Lung (tissue), 12 donors: ENCODE measurements around the gene CPXM2. TPM values are rescaled to one million over a fixed set of nuclear protein-coding genes. Genes with fewer than 3 reads are reported as not detected.

ENCODE experiments used
- ATAC-seq: fragments of 200-7000 bp; cut with Tn5 transposase; one replicate; pipeline ENCODE4 v1.9.1; 2020; ENCODE audit warnings: moderate number of reproducible peaks; ENCODE audit not compliant: insufficient read depth, low FRiP score
- DNase-seq, 3 donors: peaks; one replicate each; pipeline ENCODE4 v3.0.0-alpha.2; 2013 to 2017
- H3K27ac ChIP-seq, 2 donors: one replicate each; pipeline ENCODE4 v1.5.1; 2013; ENCODE audit warnings: mild to moderate bottlenecking in 2 of 2, moderate library complexity in 2 of 2, control low read depth in 1 of 2, inconsistent platforms in 1 of 2, low read depth in 1 of 2, low read length in 1 of 2
- H3K27me3 ChIP-seq, 3 donors: one replicate each; pipeline ENCODE4 v1.5.1; 2013; ENCODE audit warnings: low read length in 2 of 3; ENCODE audit not compliant: control insufficient read depth in 3 of 3, insufficient read depth in 3 of 3
- H3K36me3 ChIP-seq, 4 donors: one replicate each; pipeline ENCODE4 v1.5.1; 2013; ENCODE audit warnings: low read length in 4 of 4, mild to moderate bottlenecking in 1 of 4, moderate library complexity in 1 of 4; ENCODE audit not compliant: control insufficient read depth in 4 of 4, insufficient read depth in 4 of 4
- H3K4me1 ChIP-seq, 5 donors: one replicate each; pipeline ENCODE4 v1.5.1; 2013; ENCODE audit warnings: low read length in 5 of 5, mild to moderate bottlenecking in 2 of 5, moderate library complexity in 1 of 5; ENCODE audit not compliant: control insufficient read depth in 5 of 5, insufficient read depth in 5 of 5
- H3K4me3 ChIP-seq: one replicate; pipeline ENCODE4 v1.5.1; 2013; ENCODE audit warnings: mild to moderate bottlenecking, control low read depth, moderate library complexity
- H3K9ac ChIP-seq, 2 donors: one replicate each; pipeline ENCODE4 v1.5.1; 2013; ENCODE audit warnings: low read length in 2 of 2, control low read depth in 1 of 2; ENCODE audit not compliant: insufficient read depth in 1 of 2
- H3K9me3 ChIP-seq, 4 donors: one replicate each; pipeline ENCODE4 v1.5.1; 2013; ENCODE audit warnings: low read length in 3 of 4, mild to moderate bottlenecking in 1 of 4, moderate library complexity in 1 of 4; ENCODE audit not compliant: control insufficient read depth in 4 of 4, insufficient read depth in 3 of 4
- WGBS, 2 donors: extraction: QIAGEN DNeasy Blood & Tissue Kit; methylation state at CpG; one replicate each; pipeline ENCODE4 v1.1.7; 2013; 5-methylcytosine and 5-hydroxymethylcytosine counted together
- polyA plus RNA-seq, 2 donors: library from polyadenylated mRNA; stranded (reverse); fragments of 200-250 nt; gene quantifications; one replicate each; pipeline ENCODE4 v1.2.1, GENCODE V29; 2013
- total RNA-seq, 2 donors: library from RNA; depleted of rRNA in 1 of 2; stranded (reverse); fragments of >200 nt in 1 of 2; gene quantifications; one replicate each; pipeline ENCODE4 v1.2.1, GENCODE V29; 2014 to 2021
- TF ChIP-seq, protein P1 (sequence below): IDR thresholded peaks from 2 replicates; pipeline ENCODE4 v1.5.1; 2012; ENCODE audit warnings: mild to moderate bottlenecking; ENCODE audit errors: control extremely low read depth, extremely low read depth
- donor health status: control.
- donor health status: control.
- donor health status: Bipolar disorder and iron deficiency.
- donor health status: healthy.
- donor health status: DM: yes; HTN: yes; CAD: no.

Gene CPXM2
- total and polyA plus RNA-seq, 4 donors: 0.66 to 5.0 (median 2.1) TPM

DNA sequence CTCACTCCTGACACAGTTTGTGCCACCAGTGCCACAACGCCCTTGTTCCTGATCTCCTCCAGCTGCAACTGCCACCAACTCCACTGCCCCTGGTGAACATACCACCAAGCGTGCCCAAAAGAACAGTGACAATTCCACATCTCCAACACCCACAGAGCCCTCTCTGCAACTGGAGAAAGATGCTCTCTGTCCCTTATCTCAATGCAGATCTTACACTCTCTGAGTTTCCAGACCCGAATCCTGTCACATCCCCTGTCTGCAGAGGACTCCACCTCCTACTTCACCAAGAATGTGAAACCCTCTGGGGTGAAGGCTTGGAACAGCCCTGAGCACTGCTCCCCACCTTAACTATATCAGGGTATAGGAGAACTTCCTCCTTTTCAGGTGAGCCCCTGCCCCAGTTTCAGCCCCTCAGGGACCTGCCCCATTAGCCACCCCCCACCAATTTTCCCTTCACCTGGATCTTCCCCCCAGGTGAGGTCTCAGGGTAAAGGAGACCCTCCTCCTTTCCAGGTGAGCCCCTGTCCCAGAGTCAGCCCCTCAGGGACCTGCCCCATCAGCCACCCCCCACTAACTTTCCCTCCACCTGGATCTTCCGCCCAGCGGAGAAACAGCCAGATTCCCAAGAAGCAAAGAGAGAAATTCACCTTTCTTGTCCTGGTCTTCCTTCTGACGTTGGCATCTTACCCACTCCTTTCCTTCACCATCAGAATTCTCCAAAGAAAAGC, 55.0 kb downstream of the CPXM2 start:
- Histone ChIP-seq H3K9me3 (peaks cover 0 to 3% (median 0%) of the 10 kb centered on the region in 4 donors), H3K9ac (no peak overlapping the region), H3K27ac (no peak overlapping the region), H3K4me3 (no peak overlapping the region), H3K27me3 (peaks cover 0 to 2% (median 0%) of the 10 kb centered on the region in 3 donors), H3K4me1 (no peaks in the 10 kb centered on the region), H3K36me3 (no peaks in the 10 kb centered on the region)
- TF ChIP-seq, protein P1, sequence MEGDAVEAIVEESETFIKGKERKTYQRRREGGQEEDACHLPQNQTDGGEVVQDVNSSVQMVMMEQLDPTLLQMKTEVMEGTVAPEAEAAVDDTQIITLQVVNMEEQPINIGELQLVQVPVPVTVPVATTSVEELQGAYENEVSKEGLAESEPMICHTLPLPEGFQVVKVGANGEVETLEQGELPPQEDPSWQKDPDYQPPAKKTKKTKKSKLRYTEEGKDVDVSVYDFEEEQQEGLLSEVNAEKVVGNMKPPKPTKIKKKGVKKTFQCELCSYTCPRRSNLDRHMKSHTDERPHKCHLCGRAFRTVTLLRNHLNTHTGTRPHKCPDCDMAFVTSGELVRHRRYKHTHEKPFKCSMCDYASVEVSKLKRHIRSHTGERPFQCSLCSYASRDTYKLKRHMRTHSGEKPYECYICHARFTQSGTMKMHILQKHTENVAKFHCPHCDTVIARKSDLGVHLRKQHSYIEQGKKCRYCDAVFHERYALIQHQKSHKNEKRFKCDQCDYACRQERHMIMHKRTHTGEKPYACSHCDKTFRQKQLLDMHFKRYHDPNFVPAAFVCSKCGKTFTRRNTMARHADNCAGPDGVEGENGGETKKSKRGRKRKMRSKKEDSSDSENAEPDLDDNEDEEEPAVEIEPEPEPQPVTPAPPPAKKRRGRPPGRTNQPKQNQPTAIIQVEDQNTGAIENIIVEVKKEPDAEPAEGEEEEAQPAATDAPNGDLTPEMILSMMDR: no peak
- ATAC-seq (no peak), DNase-seq (no peak)
- 77 to 85% methylated on average over 6 of the region's 6 CpGs for whole genome bisulfite sequencing, 2 donors

- Histone ChIP-seq H3K4me1 (no peaks in the 10 kb centered on the region), H3K27ac (no peak overlapping the region)
Observed at GRCh38 chr10:123835575-123835974, 56.0 kb downstream of the CPXM2 start.

GRCh38 chr10:123833170-123833850, 58.3 kb downstream of the CPXM2 start:
- Histone ChIP-seq H3K36me3 (no peaks in the 10 kb centered on the region), H3K27ac (no peak overlapping the region), H3K9ac (no peak overlapping the region), H3K4me1 (no peaks in the 10 kb centered on the region), H3K27me3 (peaks cover 0 to 2% (median 2%) of the 10 kb centered on the region in 3 donors), H3K4me3 (no peak overlapping the region), H3K9me3 (peaks cover 0 to 6% (median 2%) of the 10 kb centered on the region in 4 donors)
- 93 to 96% methylated on average over 10 of the region's 10 CpGs for WGBS, 2 donors
- ATAC-seq (no peak), DNase-seq (no peak)
- TF ChIP-seq, protein P1: no peak

More at GRCh38 chr10:123835575-123835974, 56.0 kb downstream of the CPXM2 start:
- Histone ChIP-seq H3K27me3 (peaks cover 0 to 2% (median 0%) of the 10 kb centered on the region in 3 donors), H3K9ac (no peak overlapping the region), H3K9me3 (peaks cover 0 to 3% (median 0%) of the 10 kb centered on the region in 4 donors), H3K4me3 (no peak overlapping the region), H3K36me3 (no peaks in the 10 kb centered on the region)
- ATAC-seq (no peak), DNase-seq (no peak)
- 43 to 68% methylated on average over 5 of the region's 5 CpGs for WGBS, 2 donors
- TF ChIP-seq, protein P1: no peak
